ENCODE measurements around the gene SAT1. TPM values are rescaled to one million over a fixed set of nuclear protein-coding genes. Genes with fewer than 3 reads are reported as not detected.

Gene SAT1
- total RNA-seq, 1 donor from 2014 or later = 716 TPM

DNA sequence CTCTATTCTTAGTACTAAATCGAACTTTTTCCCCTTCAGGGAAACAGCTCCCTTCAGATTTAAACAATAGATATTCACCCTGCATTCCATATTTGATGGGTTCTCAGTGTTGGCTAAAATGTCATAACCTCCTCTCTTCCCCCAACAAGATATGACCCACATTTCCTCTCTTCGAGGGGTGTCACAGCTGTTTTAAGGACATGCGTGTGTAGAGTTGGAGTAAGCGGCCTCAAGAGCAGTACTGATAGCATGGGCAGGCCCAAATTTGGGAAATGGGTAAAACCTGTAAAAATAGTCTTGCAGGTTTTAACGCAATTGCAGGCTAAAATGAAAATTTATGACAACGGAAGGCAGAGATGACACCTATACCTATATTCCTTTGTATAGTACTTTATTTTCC lies 28.7 kb downstream of the SAT1 start:
- no peaks in the 10 kb centered on the region for H3K36me3 ChIP-seq
- H3K4me3 ChIP-seq = peak overlapping the region; percentile 6
- no peaks in the 10 kb centered on the region for H3K4me1 ChIP-seq
- intact Hi-C loops (cut with DNase I) = no loop called here
- no peak for ATAC-seq
- H3K27me3 ChIP-seq (ENCODE audit: low read depth) = no peaks in the 10 kb centered on the region
- TF ChIP-seq, protein P1, sequence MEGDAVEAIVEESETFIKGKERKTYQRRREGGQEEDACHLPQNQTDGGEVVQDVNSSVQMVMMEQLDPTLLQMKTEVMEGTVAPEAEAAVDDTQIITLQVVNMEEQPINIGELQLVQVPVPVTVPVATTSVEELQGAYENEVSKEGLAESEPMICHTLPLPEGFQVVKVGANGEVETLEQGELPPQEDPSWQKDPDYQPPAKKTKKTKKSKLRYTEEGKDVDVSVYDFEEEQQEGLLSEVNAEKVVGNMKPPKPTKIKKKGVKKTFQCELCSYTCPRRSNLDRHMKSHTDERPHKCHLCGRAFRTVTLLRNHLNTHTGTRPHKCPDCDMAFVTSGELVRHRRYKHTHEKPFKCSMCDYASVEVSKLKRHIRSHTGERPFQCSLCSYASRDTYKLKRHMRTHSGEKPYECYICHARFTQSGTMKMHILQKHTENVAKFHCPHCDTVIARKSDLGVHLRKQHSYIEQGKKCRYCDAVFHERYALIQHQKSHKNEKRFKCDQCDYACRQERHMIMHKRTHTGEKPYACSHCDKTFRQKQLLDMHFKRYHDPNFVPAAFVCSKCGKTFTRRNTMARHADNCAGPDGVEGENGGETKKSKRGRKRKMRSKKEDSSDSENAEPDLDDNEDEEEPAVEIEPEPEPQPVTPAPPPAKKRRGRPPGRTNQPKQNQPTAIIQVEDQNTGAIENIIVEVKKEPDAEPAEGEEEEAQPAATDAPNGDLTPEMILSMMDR (IDR thresholded peaks at IDR 0.05) = no peak
- DNase-seq = no peak
- H3K9me3 ChIP-seq = no peaks in the 10 kb centered on the region
- peak overlapping the region; percentile 24 for H3K27ac ChIP-seq

DNA sequence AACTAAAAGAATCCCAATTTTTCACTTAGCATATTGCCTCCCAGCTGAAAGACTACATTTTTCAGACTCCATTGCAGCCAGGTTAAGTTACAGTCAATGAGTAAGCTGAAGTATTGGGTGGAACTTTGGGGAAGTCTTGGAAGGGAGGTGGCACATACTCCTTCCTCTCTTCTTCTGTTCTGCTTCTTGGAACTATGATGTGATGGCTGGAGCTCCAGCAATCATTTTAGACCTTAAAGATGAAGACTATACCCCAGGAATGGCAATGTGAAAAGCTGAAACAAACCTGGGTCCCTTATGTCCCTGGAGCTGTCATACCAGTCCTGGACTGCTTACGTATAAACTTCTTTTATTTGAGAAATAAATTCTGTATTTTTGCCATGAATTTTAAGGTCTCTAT lies 30.8 kb downstream of the SAT1 start:
- no peaks in the 10 kb centered on the region for H3K4me1 ChIP-seq
- intact Hi-C loops (cut with DNase I) = no loop called here
- TF ChIP-seq, protein P1 (IDR thresholded peaks at IDR 0.05) = no peak
- no peak overlapping the region for H3K27ac ChIP-seq
- H3K27me3 ChIP-seq (ENCODE audit: low read depth) = no peaks in the 10 kb centered on the region
- DNase-seq = no peak
- H3K4me3 ChIP-seq = no peak overlapping the region
- ATAC-seq = no peak
- no peaks in the 10 kb centered on the region for H3K36me3 ChIP-seq
- H3K9me3 ChIP-seq = no peaks in the 10 kb centered on the region

- no peaks in the 10 kb centered on the region for H3K9me3 ChIP-seq
- TF ChIP-seq, protein P1 (IDR thresholded peaks at IDR 0.05) = no peak
These were observed 32.4 kb downstream of the SAT1 start for GRCh38 chrX:23815376-23815775.

GRCh38 chrX:23816179-23816578 lies 33.2 kb downstream of the SAT1 start:
- DNase-seq (no peak), ATAC-seq (no peak)
- H3K27me3 ChIP-seq (ENCODE audit: low read depth) = no peaks in the 10 kb centered on the region
- TF ChIP-seq, protein P1 (IDR thresholded peaks at IDR 0.05) = no peak
- no peaks in the 10 kb centered on the region for H3K9me3 ChIP-seq
- H3K27ac ChIP-seq = no peak overlapping the region
- H3K4me1 ChIP-seq = no peaks in the 10 kb centered on the region
- H3K4me3 ChIP-seq = no peak overlapping the region
- intact Hi-C loops (cut with DNase I) = no loop called here
- H3K36me3 ChIP-seq = no peaks in the 10 kb centered on the region

More at GRCh38 chrX:23815376-23815775, 32.4 kb downstream of the SAT1 start:
- no peaks in the 10 kb centered on the region for H3K36me3 ChIP-seq
- no peak overlapping the region for H3K27ac ChIP-seq
- no peaks in the 10 kb centered on the region for H3K4me1 ChIP-seq
- H3K4me3 ChIP-seq = no peak overlapping the region
- no peaks in the 10 kb centered on the region for H3K27me3 ChIP-seq (ENCODE audit: low read depth)
- intact Hi-C loops (cut with DNase I) = no loop called here
- no peak for ATAC-seq
- no peak for DNase-seq

- H3K27ac ChIP-seq = no peak overlapping the region
- ATAC-seq = no peak
- intact Hi-C loops (cut with DNase I) = no loop called here
- no peaks in the 10 kb centered on the region for H3K27me3 ChIP-seq (ENCODE audit: low read depth)
- TF ChIP-seq, protein P1 (IDR thresholded peaks at IDR 0.05) = no peak
- H3K4me1 ChIP-seq = no peaks in the 10 kb centered on the region
- no peak for DNase-seq
- no peaks in the 10 kb centered on the region for H3K9me3 ChIP-seq
- H3K36me3 ChIP-seq = no peaks in the 10 kb centered on the region
- no peak overlapping the region for H3K4me3 ChIP-seq
These were observed 35.0 kb downstream of the SAT1 start for GRCh38 chrX:23817979-23818336.

Measured in lower lobe of right lung (tissue), 2 donors.